Urothelium cell line (cell line): ENCODE measurements around the gene INTS15.
A peak's percentile ranks its signal among the peaks of the same experiment; 100 is the strongest.
"Not testable (repeated sequence)": the region's sequence is repeated elsewhere in the genome, so short reads cannot be mapped to it uniquely, and the experiment has no call there.

Source experiments
- DNase-seq: peaks from one replicate; pipeline ENCODE4 v3.0.0; 2011; ENCODE audit warnings: low spot score, mixed read lengths
- FAIRE-seq: peaks from 2 replicates; lab custom pipeline; 2011; peaks lifted over from hg19 to GRCh38; lab: Jason Lieb, UNC

The INTS15 gene

GRCh38 chr7:6615723-6616555 is 26.1 kb downstream of the INTS15 start:
- DNase-seq = peak; percentile 80
- peak; percentile 99 for FAIRE-seq

DNA sequence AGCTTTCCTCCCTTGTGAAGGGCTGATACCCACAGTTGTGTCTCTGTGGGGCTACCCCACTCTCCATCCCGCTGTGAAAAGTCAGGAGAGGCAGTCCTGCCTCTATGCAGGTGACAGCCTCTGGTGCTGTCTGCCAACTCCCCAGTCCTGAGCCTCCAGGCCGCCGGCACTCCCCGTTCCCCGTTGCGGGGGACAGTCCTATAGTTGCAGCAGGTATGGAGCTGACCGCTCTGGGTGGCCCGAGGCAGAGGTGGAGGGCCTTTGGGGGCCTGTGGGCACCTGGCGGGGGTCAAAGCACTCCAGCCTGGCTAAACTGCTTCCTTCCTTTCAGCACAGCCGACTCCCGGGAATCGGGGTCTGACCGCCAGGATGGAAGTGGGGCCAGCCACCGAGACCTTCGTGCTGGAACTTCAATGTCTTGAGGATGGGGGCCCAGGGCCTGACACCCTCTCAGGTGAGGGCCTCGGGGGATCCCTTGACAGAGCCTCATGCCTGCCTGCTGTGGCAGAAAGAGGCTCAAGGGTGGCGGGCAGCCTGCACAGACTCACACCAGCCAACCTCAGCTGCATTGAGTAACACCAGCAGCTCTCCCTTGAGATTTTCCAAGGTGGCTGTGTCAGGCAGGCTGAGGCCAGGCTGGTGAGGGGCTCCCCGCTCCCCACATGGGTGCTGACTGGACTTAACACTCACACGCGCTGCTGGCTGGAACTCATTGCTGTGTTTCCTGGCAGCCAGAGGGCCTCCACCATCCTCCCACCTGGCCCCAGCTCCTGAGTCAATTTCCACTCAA is 27.2 kb downstream of the INTS15 start:
- DNase-seq = no peak
- peak; percentile 82 for FAIRE-seq

GRCh38 chr7:6618621-6619020 is 28.8 kb downstream of the INTS15 start:
- no peak for DNase-seq
- FAIRE-seq = peak; percentile 59

DNA sequence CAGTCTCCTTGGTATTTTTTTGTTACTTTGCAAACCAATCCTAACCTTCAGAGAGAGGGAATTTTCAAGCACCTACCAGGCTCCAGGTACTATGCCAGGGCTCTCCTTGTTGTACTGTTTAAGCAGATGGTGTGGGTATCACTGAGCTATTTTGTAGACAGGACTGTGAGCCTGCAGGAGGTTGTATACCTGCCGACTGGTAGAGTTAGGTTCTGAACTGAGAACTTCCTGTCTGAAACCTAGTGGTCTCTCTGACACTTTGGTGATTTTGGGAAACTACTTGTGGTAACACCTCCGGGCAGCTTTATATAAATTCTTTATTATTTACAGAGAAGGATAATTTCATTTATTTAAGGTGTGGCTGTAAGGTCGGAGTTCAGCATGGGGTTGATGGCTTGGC is 30.1 kb downstream of the INTS15 start:
- FAIRE-seq (no peak), DNase-seq (no peak)

DNA sequence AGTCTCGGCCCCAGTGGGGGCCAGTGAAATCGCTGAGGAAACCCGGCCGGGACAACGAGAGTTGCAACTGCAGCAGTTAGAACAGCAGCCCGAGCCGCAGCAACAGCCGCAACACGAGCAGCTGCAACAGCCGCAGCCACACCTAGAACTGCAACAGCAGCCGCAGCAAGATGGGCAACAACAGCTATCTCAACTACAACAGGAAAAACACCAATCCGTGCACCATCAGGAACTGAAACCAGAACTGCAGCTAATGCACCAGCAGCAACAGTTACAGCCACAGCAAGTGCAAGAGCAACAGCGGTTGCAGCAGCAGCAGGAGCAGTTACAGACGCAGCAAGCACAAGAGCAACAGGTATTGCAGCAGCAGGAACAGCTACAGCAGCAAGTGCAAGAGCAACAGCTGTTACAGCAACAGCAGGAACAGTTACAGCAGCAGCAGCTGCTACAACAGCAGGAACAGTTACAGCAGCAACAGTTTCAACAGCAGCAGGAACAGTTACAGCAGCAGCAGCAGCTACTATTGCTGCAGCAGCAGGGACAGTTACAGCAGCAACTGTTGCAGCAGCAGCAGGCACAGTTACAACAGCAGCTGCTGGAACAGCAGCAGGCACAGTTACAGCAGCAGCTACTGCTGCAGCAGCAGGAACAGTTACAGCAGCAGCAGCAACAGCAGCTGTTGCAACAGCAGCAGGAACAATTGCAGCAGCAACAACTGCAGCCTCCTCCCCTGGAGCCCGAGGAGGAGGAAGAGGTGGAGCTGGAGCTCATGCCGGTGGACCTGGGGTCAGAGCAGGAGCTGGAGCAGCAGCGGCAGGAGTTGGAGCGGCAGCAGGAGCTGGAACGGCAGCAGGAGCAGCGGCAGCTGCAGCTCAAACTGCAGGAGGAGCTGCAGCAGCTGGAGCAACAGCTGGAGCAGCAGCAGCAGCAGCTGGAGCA is 31.6 kb downstream of the INTS15 start:
- DNase-seq = no peak
- FAIRE-seq = peak; percentile 97

GRCh38 chr7:6622134-6622710 is 32.4 kb downstream of the INTS15 start:
- no peak for FAIRE-seq

GRCh38 chr7:6623589-6624245 is 33.9 kb downstream of the INTS15 start:
- peak; percentile 65 for FAIRE-seq
- DNase-seq = no peak

More at GRCh38 chr7:6622134-6622710, 32.4 kb downstream of the INTS15 start:
- no peak for DNase-seq

GRCh38 chr7:6624246-6624611 is 34.4 kb downstream of the INTS15 start:
- FAIRE-seq = peak; percentile 52

GRCh38 chr7:6628045-6628444 is 38.2 kb downstream of the INTS15 start:
- FAIRE-seq (peak; percentile 42), DNase-seq (no peak)

More at GRCh38 chr7:6624246-6624611, 34.4 kb downstream of the INTS15 start:
- DNase-seq = no peak

- FAIRE-seq = peak; percentile 98
- no peak for DNase-seq
Observed at GRCh38 chr7:6630007-6630849, 40.4 kb downstream of the INTS15 start.

- DNase-seq = no peak
- FAIRE-seq = peak; percentile 46
Observed at GRCh38 chr7:6631605-6632004, 41.8 kb downstream of the INTS15 start.

GRCh38 chr7:6634021-6634420 is 44.2 kb downstream of the INTS15 start:
- DNase-seq = no peak
- FAIRE-seq = peak; percentile 81

GRCh38 chr7:6634971-6635370 is 45.1 kb downstream of the INTS15 start:
- FAIRE-seq = peak; percentile 78
- DNase-seq = not testable (repeated sequence)

GRCh38 chr7:6636741-6637543 is 47.1 kb downstream of the INTS15 start, which contains the start of gene ZNF316:
TSS of gene ZNF316 (plus strand) at chr7:6637318. CDS start at chr7:6642410, 5,092 bp downstream.
- peak; percentile 94 for FAIRE-seq
- peak; percentile 97 for DNase-seq

GRCh38 chr7:6637544-6638229 is 47.9 kb downstream of the INTS15 start:
- peak; percentile 92 for DNase-seq
- peak; percentile 85 for FAIRE-seq

- DNase-seq (no peak), FAIRE-seq (peak; percentile 50)
Observed at GRCh38 chr7:6639032-6639431, 49.2 kb downstream of the INTS15 start.

DNA sequence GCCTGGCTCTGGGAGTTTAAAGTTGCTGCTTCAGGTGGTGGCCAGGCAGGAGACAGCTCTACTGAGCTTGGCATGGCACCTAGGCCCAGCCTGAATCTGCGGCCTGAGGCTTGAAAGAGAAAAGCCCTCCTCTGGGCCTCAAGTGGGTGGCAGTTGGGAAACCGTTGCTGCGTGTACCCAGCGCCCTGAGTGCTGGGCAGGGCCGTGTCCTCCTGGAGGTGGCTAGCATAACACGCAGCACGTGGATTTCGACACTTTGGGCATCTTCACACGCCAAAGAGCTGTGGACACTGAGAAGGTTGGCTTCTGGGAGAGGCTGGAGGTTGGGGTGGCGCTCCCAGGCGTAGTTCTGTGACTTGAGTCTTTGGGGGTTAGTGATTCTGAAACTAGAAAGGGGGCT is 49.8 kb downstream of the INTS15 start:
- FAIRE-seq = no peak

More for the DNA sequence above, 49.8 kb downstream of the INTS15 start:
- no peak for DNase-seq
